HG02798 (cell line): ENCODE data around the gene SDC3.

ENCODE experiments used
- ATAC-seq: cut with Tn5 transposase; IDR thresholded peaks from one replicate; pipeline ENCODE4 v1.9.1; 2021; ENCODE audit warnings: mild to moderate bottlenecking; ENCODE audit not compliant: unreplicated experiment, poor library complexity

Gene SDC3

DNA sequence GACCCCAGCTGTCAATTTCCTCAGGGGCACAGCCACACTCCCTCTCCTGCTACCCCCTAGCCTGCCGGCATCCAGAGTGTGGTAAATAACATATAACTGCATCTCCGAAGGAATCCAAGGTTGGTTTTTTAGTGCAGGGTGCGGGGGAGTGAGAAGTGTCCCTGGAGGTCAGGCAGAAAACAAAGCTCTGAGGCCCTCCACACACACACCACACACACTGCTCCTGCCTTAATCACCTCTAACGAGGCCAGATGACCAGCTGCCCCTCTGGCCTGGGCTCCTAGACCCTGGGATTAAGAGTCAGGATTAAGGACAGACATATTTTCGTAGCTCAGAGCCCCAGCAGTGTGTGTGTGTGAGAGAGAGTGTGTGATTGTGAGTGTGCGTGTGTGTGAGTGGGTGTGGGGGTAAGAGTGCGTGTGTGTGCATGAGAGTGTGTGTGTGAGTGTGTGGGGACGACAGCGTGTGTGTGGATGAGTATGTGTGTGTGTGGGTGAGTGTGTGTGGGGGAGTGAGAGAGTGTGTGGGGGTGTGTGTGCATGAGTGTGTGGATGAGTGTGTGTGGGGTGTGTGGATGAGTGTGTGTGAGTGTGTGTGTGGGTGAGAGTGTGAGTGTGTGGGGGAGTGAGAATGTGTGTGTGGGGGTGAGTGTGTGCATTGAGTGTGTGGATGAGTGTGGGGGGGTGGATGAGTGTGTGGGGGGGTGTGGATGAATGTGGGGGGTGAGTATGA is 14.6 kb downstream of the SDC3 start:
- ATAC-seq, result no peak

- no peak for ATAC-seq
Observed at GRCh38 chr1:30892671-30893073, 15.9 kb downstream of the SDC3 start.

DNA sequence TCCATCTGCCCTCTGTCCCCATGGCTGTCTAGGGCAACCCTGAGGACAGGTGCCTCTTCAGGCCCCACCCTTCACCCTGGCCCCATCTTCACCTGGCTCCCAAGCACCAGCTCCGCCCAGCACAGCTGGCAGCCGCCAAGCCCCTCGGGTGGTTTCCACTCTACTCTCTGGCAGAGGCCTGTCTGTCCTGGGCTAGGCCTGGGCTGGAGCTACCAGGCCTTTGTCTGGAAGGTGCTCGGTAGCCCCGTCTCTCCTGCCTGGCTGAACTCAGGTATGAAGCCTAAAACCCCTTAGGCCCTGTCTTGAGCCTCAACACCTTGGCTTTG is 17.4 kb downstream of the SDC3 start:
- ATAC-seq, result no peak

DNA sequence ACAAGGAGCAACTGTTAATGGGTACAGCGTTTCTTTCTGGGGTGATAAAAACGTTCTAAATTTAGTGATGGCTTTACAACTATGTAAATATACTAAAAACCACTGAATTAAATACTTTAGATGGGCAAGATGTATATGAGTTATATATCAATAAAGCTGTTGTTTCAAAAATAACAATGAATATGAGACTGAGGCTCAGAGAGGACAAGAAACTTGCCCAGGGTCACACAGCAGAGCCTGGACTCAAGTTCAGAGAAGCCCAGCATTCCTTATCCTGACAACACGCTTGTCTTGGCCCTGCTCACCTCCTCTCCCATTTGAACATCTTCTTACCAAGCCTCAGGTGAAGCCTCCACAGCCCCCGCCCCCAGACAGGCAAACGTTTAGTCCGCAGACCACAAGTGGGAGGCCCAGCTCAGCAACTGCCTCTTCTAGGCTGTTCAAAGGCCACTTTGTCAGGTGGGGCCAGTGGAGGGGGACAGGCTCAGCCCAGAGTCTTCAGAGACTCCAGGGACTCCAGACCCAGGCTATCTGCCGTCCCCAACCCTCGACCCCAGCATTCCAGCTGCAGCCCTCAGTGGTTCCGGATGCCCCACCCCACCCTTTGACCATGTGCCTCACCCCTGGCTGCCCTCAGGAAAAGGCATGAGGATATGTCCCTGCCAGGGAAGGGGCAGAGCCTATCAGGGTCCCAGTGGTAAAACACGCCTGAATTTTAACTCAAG is 17.9 kb downstream of the SDC3 start:
- no peak for ATAC-seq

DNA sequence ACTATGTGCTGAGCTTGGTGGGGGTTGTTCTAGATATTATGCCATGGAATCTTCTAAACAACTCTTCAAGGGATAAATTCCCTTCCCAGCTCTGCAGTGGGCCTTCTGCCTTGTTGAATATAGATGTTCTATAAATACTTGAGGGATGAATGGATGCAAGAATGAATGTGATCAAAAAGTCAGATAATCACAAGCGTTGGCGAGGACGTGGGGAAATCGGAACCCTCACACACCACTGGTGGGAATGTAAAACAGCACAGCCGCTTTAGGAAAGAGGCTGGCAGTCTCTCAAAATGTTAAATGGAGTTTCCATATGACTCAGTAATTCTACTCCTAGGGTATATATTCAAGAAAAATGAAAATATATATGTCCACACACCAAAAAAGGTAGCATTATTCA is 19.0 kb downstream of the SDC3 start:
- no peak for ATAC-seq

DNA sequence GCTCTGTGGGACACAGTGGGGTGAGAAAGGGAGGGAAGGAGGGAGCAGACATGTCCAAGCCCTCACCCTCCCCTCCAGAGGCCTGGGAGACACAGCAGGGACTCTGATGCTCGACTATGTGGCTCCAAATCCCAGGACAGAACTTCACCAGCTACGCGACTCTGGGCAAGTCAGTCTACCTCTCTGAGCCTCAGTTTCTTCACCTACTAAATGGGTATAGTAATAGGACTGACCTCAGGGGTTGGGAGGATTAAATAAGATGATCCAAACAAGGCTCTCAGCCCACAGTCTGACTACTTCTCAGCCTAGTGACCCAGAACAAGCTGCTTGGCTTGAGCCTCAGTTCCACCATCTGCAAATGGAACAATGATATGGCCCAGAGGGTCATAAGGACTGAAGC is 19.6 kb downstream of the SDC3 start:
- no peak for ATAC-seq

DNA sequence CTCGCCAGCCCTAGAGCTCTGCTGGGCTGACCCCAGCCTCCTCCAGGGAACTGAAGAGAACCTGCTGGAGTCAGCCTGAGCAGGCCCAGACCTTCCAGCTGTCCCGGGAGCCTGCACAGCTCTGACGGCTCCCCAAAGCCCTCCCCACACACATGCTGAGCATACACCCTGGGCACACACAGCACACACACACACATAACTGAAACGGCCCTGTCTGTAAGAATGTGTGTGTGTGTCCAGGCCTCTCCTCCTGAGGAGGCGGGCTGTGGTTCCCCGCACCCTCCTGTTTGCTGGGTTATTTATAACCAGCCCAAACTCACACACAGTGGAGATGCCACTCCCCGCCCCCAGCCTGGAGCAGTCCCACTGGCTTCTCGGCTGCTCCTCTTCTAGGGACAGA is 20.2 kb downstream of the SDC3 start:
- ATAC-seq, result no peak

DNA sequence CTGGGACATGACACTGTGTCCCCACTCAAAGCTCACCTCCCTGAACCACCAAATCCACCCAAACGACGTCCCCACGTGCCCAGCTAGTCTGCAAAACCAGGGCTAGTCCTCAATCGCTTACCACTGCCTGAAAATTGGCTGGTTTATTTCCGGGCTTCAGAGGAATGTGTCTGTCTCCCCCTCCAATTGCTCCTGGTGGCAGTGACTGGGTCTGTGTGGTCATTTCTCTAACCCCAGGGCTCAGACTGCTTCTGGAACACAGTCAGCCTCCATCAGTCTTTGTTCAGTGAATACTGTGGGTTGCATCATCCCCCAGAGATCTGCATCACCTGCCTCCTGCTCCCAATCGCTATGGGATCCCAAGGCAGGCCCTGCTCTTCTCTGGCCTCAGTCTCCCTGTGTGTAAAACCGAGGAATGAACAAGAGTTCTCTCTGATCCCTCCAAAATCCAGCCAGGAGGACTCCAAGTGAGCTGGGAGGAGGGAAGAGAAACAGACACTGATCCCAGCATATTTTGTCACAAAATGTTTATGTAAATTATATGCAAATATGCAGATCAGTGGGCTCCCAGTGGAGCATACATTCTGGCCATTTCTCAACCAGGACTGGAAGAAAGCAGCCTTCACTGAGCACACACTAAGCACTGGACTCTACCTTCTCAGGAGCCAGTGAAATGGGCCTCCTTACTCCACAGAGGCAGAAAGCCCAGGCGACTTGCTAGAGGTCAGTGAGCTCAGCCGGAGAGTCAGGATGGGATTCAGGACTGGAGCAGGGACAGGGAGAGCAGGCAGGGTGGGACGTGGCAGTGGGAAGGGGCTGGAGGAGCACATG is 20.9 kb downstream of the SDC3 start:
- ATAC-seq, result no peak

DNA sequence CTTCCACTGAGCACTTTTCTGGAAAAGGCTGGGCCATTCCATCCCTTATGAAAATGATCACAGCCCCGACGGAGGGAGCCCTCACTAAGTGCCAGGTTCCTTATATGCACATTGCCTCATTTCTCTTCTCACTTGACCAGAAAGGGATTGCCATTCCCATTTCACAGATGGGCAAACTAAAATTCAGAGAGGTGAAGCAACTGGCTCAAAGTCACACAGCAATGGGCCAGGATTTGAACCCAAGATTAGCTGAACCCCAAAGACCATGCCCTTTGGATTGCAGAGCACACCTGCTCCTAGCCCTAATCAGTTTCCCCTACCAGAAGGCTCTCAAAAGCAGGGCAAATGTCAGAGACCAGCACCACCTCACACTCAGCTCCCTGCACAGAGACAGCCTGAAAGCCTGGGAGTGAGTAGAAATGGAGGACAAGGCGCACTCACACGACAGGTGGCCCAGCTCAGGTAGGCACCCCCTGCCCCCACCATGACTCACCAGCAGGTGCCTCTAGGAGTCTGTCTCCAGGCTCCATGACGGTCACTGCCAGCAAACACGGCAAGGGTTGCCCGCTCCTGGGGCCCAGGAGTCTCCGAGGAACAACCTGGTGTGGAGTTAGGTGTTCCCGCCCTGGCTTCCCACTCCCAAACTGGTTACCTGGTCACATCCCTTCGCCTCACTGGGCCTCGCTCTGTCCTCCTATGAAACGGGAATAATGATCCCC is 21.7 kb downstream of the SDC3 start:
- ATAC-seq, result no peak

DNA sequence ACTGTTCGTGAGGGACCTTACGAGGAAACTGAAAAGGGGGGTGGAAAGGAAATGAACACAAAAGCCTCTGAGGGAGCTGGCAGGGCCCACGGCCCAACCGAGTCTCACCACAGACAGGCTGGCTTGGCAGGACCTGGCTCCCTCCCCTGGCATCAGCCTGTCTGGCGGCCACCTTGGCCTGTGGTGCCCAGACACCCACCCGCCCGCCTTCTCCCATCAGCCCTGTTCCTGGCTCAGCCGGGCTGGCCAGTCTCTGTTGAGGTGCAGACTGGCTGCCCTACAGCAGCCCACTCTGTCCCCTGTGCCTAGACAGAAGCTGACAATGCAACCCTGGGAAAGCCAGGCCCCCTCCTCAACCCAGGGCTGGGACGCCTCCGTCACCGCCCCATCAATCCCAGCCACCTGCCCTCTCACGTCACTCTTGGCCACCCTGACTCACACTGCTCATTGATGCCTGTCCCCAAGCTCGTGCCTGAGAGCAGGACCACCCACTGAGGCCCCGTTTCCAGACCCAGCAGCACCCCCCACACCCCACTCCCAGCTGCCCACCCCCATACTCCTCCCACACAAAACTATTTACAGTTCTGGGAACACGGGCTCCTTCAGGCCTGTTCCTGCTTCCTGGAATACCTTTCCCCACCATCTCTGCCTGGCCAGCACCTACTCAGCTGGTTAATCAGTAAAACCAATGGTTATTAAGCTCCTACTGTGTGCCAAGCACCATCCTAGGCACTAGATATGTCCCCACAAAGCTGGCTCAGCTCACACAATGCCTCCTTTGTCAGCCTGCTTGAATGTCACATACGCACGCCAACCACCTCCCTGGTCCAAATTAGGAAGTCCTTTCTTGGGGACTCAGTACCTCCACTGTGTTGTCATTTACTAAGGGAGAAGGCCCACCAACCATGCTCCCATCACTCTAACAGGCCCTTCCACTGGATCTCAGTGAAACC is 22.7 kb downstream of the SDC3 start:
- ATAC-seq, result no peak

DNA sequence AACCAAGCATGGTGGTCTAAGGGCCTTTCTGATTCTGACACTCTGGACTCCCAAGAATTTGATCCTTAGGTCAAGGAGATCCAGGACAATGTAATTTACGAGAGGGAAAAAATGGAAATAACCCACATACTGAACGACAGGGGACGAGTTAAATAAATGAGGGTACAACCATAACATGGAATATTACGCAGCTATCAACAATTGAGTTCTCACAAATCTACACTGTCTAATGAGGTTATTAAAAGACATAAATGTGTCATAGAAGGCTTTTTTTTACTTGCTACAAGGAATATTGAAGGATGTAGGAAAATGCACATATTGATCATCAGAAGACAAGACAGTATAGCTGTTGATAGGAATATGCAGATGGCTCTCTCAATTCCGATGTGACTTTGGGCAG is 23.8 kb downstream of the SDC3 start:
- ATAC-seq, result no peak

DNA sequence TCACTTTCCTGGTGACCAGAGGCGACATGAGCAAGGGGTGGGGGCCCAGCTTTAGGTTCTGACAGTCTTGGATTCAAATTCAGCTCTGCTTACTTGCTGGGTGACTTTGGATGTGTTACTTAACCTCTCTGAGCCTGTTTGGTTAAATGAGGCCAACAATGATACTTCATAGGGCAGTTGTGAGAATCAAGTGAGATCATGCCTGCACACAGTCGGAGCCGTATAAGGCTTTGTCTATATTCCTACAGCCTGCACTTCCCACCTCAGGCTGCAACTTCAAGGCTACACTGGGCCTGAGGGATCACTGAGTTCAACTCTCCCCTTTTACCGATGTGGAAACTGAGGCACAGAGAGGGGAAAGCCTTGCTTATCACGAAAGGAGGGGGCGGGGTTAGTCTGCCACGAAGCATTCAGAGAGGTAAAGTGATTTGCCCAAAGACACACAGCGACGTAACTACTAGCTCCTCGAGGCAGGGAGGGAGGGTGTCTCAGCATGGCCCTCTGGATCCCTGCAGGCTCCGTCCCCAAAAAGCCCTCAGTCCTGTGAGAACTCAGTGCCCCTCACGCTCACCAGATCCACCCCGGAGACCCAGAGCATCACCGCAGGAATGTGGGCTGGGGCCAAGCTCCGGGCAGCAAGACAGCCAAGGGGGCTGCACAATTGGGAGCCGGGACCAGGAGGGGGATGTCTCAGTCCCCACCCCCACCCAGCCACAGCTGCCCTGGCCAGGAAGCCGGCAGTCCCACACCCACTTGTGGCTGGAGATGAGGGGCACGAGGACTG is 25.0 kb downstream of the SDC3 start:
- ATAC-seq, result no peak

GRCh38 chr1:30882678-30883388 is 25.7 kb downstream of the SDC3 start:
- ATAC-seq, result no peak

DNA sequence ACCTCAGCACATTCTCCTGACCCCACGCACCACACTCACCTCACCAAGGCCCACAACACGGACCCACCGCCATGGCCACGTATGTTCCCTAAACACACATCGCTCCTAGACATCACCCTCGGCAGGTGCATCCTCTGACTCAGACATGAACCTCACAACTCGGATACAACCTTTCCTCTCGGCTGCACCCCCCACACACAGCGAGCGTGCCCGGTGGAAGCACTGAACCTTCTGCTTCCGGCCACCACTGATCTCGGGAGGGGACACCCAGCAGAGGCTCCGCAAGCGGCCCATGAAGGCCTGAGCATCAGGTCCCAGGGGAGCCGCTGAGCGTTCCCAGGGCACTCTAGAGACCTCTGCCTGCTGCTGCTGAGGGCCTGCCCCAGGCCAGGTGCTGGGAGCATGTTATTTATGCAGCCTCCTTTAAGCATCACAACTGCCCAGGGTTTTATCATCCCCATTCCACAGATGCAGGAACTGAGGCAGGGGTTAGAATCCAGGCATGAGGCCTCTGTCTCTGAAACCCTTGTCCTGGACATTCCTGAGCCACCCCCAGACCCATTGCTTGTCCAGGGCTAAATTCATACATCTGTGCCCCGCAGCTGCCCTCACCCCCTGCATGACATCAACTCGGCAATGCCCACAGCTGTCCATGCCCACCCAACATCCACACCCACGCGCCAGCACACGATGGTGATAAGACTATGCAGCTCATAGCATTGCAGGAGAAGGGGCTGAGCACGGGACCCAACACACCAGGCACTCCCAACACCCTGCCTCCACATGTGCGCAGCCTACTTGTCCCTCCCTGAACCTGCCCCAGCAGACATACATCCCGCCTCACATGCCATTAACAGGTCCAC is 27.0 kb downstream of the SDC3 start:
- peak; percentile 49 for ATAC-seq

DNA sequence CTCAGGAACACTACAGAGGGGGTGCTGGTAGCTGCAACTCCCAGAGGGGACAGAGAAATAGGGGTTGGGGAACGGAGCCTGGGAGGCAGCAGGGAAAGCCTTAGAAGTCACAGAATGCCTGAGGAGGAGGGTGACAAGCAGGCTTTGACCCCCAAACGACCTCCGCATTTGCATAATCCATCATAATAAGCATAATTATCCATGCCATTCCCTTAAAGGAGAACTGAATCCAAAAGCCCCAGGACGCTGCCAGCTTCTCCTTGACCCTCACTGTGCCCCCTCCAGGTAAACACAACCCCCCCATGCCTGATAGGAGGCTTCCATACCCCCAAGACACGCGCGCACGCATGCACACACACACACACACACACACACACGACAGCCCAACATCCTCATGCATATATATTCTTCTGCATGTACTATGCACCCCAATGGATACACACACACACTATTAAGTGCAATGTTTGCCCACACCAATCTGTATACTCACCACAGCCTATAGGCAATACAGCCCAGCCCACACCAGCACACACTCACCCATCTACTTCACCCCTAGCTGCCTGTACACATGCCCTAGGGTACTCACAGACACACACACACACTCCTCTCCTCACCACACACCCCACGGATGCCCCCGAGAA is 27.8 kb downstream of the SDC3 start:
- no peak for ATAC-seq

- ATAC-seq, result no peak
Observed at GRCh38 chr1:30879940-30880677, 28.4 kb downstream of the SDC3 start.
